ENCODE data around the gene CATSPERB.

DNA sequence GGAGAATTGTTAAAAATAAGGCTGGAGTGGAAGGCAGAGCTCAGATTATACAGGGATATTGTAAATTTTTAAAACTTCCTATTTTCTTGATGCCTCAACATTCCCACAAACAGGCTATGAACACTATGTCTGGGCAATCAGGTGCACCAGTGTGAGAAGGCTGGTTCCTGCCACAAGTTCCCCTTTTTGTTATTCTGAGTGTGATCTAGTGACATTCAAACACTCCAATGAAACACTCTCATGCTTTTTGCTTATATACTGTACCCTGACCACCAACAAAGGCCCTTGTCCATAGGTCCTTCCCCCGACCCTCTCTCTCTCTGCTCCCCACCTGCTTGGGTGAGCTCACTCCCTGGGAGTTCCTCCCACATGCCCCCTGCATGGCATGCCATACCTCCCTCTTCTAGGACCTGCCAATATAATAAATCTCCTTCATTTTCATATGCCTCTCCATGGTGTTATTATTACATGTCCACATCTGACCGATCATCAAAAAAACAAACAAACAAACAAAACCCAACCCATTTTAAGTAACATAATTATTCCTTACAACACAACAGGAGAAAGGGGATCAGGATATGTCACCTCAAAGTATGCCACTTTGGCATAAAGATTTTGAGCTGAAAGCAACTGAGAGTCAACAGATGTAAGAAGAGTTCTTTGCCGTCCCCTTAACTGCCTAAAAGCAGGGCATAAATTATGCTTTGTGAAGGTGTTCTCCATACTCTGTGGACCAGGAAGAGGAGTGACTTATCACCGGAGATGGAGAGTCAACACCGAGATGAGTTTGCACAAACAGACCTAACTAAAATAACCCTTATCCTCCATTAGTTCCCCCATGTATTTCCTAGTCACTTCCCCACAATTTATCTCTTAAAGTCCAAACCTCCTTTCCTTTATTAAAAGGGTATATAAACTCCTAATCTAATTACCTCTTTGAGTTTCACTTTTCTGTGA lies 42.5 kb upstream of the CATSPERB start:
- TF ChIP-seq POLR2A (IDR thresholded peaks at IDR 0.05), result no peak
- TF ChIP-seq, protein P1, sequence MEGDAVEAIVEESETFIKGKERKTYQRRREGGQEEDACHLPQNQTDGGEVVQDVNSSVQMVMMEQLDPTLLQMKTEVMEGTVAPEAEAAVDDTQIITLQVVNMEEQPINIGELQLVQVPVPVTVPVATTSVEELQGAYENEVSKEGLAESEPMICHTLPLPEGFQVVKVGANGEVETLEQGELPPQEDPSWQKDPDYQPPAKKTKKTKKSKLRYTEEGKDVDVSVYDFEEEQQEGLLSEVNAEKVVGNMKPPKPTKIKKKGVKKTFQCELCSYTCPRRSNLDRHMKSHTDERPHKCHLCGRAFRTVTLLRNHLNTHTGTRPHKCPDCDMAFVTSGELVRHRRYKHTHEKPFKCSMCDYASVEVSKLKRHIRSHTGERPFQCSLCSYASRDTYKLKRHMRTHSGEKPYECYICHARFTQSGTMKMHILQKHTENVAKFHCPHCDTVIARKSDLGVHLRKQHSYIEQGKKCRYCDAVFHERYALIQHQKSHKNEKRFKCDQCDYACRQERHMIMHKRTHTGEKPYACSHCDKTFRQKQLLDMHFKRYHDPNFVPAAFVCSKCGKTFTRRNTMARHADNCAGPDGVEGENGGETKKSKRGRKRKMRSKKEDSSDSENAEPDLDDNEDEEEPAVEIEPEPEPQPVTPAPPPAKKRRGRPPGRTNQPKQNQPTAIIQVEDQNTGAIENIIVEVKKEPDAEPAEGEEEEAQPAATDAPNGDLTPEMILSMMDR (IDR thresholded peaks at IDR 0.05), result no peak
- TF ChIP-seq EP300 (IDR thresholded peaks at IDR 0.05), result no peak
- no peak for TF ChIP-seq POLR2AphosphoS5 (IDR thresholded peaks at IDR 0.05)
